C4-2B (cell line): ENCODE results near the gene STAM2.

Experiments
- CTCF ChIP-seq: fragments of 450-650 bp; conservative IDR thresholded peaks from 2 replicates; pipeline ENCODE4 v1.5.1; 2017; ENCODE audit warnings: mild to moderate bottlenecking
- ZFX ChIP-seq: fragments of 450-650 bp; IDR thresholded peaks from 2 replicates; pipeline ENCODE4 v1.6.1; 2017

- TF ChIP-seq CTCF: no peak
- no peak for TF ChIP-seq ZFX
These were observed 25.9 kb upstream of the STAM2 start for GRCh38 chr2:152201466-152201830.
